A673 (cell line): ENCODE results near the gene CAPZA2. TPM values are rescaled to one million over a fixed set of nuclear protein-coding genes. Genes with fewer than 3 reads are reported as not detected.

Experiments used
- BruUV-seq: library from RNA; stranded (reverse); fragments of 400-500 nt; replicated peaks from 2 replicates; lab custom pipeline; 2021; lab: Mats Ljungman, UMichigan
- CTCF ChIA-PET: fragments of 300-600 bp; sonication (Branson Sonifier 250); formaldehyde crosslinking; loops from one replicate; lab custom pipeline; 2022; ENCODE audit warnings: antibody characterized with exemption; lab: Charles Lee
- POLR2A ChIA-PET: fragments of 300-600 bp; sonication (Branson Sonifier 250); formaldehyde crosslinking; loops from one replicate; lab custom pipeline; 2022; ENCODE audit warnings: antibody characterized with exemption; ENCODE audit not compliant: low non-redundant PET; lab: Charles Lee
- DNase-seq: peaks from one replicate; pipeline ENCODE4 v3.0.0-alpha.2; 2015; ENCODE audit warnings: low spot score
- H3K27ac ChIP-seq: fragments of 200-600 bp; sonication (generic); 2 replicates; pipeline ENCODE4 v1.5.1; 2016; ENCODE audit warnings: mixed run types, low read depth, mild to moderate bottlenecking, mixed read lengths, antibody characterized with exemption, low read length; ENCODE audit not compliant: poor library complexity, severe bottlenecking
- H3K27me3 ChIP-seq: fragments of 200-600 bp; sonication (generic); replicated peaks from 2 replicates; pipeline ENCODE4 v1.6.1; 2017; ENCODE audit warnings: mixed run types, low read depth, mild to moderate bottlenecking, mixed read lengths, antibody characterized with exemption, low read length; ENCODE audit not compliant: insufficient read depth, poor library complexity
- H3K36me3 ChIP-seq: fragments of 200-600 bp; sonication (generic); 2 replicates; pipeline ENCODE4 v1.6.1; 2016; ENCODE audit warnings: mixed run types, mild to moderate bottlenecking, mixed read lengths, antibody characterized with exemption, low read length; ENCODE audit not compliant: insufficient read depth, poor library complexity, severe bottlenecking
- H3K4me1 ChIP-seq: fragments of 200-600 bp; sonication (generic); 2 replicates; pipeline ENCODE4 v1.6.1; 2017; ENCODE audit warnings: mixed run types, mild to moderate bottlenecking, mixed read lengths, antibody characterized with exemption, low read length; ENCODE audit not compliant: insufficient read depth, poor library complexity, severe bottlenecking
- H3K4me3 ChIP-seq: fragments of 200-600 bp; sonication (generic); 2 replicates; pipeline ENCODE4 v1.5.1; 2016; ENCODE audit warnings: low read depth, mixed run types, mild to moderate bottlenecking, mixed read lengths, low read length; ENCODE audit not compliant: poor library complexity, severe bottlenecking
- H3K9me3 ChIP-seq: fragments of 200-600 bp; sonication (generic); 2 replicates; pipeline ENCODE4 v1.6.1; 2016; ENCODE audit warnings: mixed run types, low read depth, mild to moderate bottlenecking, mixed read lengths, antibody characterized with exemption, low read length; ENCODE audit not compliant: poor library complexity, severe bottlenecking
- EZH2 ChIP-seq: fragments of 200-600 bp; sonication (generic); IDR thresholded peaks from 2 replicates; pipeline ENCODE4 v1.6.1; 2017; ENCODE audit warnings: borderline replicate concordance, low read depth, mild to moderate bottlenecking, mixed read lengths, antibody characterized with exemption, low read length; ENCODE audit not compliant: poor library complexity, severe bottlenecking
- intact Hi-C: fragments of 100-400 bp; cut with micrococcal nuclease; formaldehyde crosslinking; loops from one replicate; pipeline ENCODE4 v1.10.0; 2022; ENCODE audit not compliant: unreplicated experiment
- total RNA-seq: library from RNA; stranded (reverse); gene quantifications from 2 replicates; pipeline ENCODE4 v1.2.3, GENCODE V29; 2021
- TF ChIP-seq, protein P1 (sequence below): fragments of 300-800, 200-600 bp; sonication (generic); conservative IDR thresholded peaks from 2 replicates; pipeline ENCODE4 v1.5.1; 2017; ENCODE audit warnings: low read depth, mild to moderate bottlenecking, antibody characterized with exemption, low read length, moderate library complexity, mixed read lengths

The CAPZA2 gene
- total RNA-seq, 1 experiment from 2014 or later: 118 TPM

DNA sequence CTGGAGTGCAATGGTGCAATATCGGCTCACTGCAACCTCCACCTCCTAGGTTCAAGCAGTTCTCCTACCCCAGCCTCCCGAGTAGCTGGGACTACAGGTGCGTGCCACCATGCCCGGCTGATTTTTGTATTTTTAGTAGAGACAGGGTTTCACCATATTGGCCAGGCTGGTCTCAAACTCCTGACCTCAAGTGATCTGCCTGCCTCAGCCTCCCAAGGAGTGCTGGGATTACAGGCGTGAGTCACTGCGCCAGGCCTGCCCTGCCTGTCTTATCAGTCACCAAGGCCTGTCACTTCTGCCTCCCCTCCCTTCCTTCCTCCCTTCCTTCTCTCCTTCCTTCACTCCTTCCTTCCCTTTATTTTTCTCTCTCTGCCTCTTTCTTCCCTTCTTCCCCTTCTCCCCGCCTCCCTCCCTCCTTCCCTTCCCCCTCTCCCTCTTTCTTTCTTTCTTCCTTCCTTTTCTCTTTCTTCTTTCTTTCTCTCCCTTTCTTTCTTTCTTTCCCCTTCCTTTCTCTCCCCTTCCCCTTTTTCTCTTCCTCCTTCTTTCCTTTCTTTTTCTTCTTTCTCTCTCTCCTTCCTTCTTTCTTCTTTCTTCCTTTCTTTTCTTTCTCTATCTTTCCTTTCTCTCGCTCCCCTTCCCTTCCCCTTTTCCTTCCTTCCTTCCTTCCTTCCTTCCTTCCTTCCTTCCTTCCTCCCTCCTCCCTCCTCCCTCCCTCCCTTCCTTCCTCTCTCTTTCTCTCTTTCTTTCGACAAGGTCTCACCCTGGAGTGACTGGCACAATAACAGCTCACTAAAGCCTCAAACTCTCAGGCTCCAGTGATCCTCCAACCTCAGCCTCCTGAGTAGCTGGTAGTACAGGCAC, 87.8 kb downstream of the CAPZA2 start:
- intact Hi-C loops: no loop called here
- DNase-seq: no peak
- POLR2A ChIA-PET: no interaction called here
- Histone ChIP-seq H3K4me3 (no peak overlapping the region), H3K27ac (no peak overlapping the region), H3K36me3 (no peaks in the 10 kb centered on the region), H3K9me3 (no peaks in the 10 kb centered on the region), H3K4me1 (peaks cover 23% of the 10 kb centered on the region), H3K27me3 (no peaks in the 10 kb centered on the region)
- TF ChIP-seq, protein P1, sequence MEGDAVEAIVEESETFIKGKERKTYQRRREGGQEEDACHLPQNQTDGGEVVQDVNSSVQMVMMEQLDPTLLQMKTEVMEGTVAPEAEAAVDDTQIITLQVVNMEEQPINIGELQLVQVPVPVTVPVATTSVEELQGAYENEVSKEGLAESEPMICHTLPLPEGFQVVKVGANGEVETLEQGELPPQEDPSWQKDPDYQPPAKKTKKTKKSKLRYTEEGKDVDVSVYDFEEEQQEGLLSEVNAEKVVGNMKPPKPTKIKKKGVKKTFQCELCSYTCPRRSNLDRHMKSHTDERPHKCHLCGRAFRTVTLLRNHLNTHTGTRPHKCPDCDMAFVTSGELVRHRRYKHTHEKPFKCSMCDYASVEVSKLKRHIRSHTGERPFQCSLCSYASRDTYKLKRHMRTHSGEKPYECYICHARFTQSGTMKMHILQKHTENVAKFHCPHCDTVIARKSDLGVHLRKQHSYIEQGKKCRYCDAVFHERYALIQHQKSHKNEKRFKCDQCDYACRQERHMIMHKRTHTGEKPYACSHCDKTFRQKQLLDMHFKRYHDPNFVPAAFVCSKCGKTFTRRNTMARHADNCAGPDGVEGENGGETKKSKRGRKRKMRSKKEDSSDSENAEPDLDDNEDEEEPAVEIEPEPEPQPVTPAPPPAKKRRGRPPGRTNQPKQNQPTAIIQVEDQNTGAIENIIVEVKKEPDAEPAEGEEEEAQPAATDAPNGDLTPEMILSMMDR: no peak
- TF ChIP-seq EZH2: no peak
- no TSS peak for BruUV-seq
- CTCF ChIA-PET: interaction anchor here (1.0 kb wide), 1 partner anchor 19 kb away, joined by 4 read pairs; no protein-coding TSS in a partner anchor

DNA sequence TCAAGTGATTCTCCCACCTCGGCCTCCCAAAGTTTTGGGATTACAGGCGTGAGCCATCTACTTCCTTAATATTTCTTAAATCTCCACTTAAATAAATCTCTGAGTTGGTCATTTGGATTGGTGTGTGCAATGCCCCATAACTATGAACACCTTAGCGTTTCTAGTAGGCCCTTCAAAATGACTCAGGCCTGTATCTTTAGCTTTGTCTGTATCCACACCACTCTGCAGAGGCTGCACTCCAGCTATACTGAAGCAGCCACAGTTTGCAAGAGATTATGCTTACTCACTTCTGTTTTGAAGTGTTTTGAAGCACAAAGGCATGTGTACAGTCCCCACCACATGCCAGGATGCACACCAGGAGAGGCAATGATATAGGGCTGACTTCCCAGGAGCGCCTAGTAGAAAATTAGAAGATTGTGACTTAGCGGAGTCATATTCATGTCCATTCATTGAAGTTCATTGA, 88.5 kb downstream of the CAPZA2 start:
- Histone ChIP-seq H3K4me3 (no peak overlapping the region), H3K27me3 (no peaks in the 10 kb centered on the region), H3K4me1 (peaks cover 31% of the 10 kb centered on the region), H3K27ac (no peak overlapping the region), H3K36me3 (no peaks in the 10 kb centered on the region), H3K9me3 (no peaks in the 10 kb centered on the region)
- no peak for TF ChIP-seq EZH2
- TF ChIP-seq, protein P1: no peak
- DNase-seq: peak; percentile 4
- ChIA-PET CTCF (interaction anchor here (1.0 kb wide), 1 partner anchor 20 kb away, joined by 4 read pairs; no protein-coding TSS in a partner anchor), POLR2A (no interaction called here)
- intact Hi-C loops: no loop called here
- BruUV-seq: no TSS peak

DNA sequence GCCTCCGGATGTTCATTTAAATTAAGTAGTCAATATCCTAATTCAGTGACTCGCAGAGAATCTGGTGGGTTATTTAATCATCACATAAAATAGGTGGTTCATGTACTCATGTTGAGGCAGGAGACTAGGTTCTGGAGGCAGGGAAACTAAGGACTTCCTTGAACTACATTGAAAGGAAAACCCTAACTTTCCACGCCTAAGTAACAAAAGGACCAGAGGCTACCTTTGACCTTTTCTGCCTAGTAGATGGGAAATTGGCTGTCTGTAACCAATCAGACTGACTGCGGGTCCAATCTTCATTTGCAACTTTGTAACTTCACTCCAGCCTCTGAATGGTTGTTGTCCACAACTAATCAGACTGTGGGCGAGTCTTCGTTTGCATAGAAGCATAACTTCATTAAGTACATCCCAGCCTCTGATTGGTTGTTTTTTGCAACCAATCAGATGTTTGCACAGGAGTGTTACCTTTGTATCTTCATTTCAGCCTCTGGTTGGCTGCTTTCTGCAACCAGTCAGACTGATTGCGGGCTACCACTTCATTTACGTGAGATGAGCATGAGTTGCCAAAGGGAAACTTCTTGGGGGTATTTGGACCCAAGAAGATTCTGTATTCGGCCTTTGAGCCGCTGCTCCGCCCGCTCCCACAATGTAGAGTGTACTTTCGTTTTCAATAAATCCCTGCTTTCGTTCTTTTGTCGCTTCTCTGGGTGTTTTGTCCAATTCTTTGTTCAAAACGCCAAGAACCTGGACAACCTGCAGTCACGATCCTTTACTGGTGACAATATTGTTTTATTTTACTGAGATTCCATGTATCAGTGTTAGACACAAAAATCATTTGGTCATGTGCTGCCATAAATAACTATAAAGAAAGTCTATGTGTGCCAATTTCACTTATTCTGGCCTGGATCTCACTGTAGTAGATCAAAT, 89.2 kb downstream of the CAPZA2 start:
- Histone ChIP-seq H3K4me1 (peaks cover 35% of the 10 kb centered on the region), H3K9me3 (no peaks in the 10 kb centered on the region), H3K27me3 (no peaks in the 10 kb centered on the region), H3K27ac (no peak overlapping the region), H3K4me3 (no peak overlapping the region), H3K36me3 (no peaks in the 10 kb centered on the region)
- no peak for DNase-seq
- BruUV-seq: no TSS peak
- intact Hi-C loops: no loop called here
- CTCF ChIA-PET: interaction anchor here (1.0 kb wide), 1 partner anchor 21 kb away, joined by 4 read pairs; no protein-coding TSS in a partner anchor
- TF ChIP-seq EZH2: no peak
- TF ChIP-seq, protein P1: no peak
- POLR2A ChIA-PET: no interaction called here
